ENCODE results near the gene SLC22A6. TPM values are rescaled to one million over a fixed set of nuclear protein-coding genes. Genes with fewer than 3 reads are reported as not detected.

Gene SLC22A6
- total RNA-seq, 1 donor from 2014 or later = not detected

- peaks cover 12% of the 10 kb centered on the region for H3K4me1 Mint-ChIP-seq
- TF ChIP-seq EZH2 (IDR thresholded peaks at IDR 0.05) (no peak), CTCF (IDR thresholded peaks at IDR 0.05) (no peak)
Observed at GRCh38 chr11:62961017-62961570, 23.7 kb downstream of the SLC22A6 start.

GRCh38 chr11:62959422-62959980, 25.3 kb downstream of the SLC22A6 start:
- Histone ChIP-seq H3K4me3 (no peak overlapping the region), H2AFZ (replicated peaks) (no peak overlapping the region), H3K9me3 (ENCODE audit: low read depth) (no peaks in the 10 kb centered on the region), H3K27me3 (no peaks in the 10 kb centered on the region), H3K9ac (no peak overlapping the region), H3F3A (ENCODE audit: low read depth) (no peaks in the 10 kb centered on the region), H3K4me1 (peaks cover 7% of the 10 kb centered on the region), H3K79me2 (ENCODE audit: low read depth) (no peaks in the 10 kb centered on the region), H3K4me2 (no peak overlapping the region), H4K20me1 (ENCODE audit: low read depth) (no peaks in the 10 kb centered on the region), H3K27ac (no peak overlapping the region), H3K36me3 (no peaks in the 10 kb centered on the region)
- TF ChIP-seq CTCF (IDR thresholded peaks at IDR 0.05) (no peak), EZH2 (IDR thresholded peaks at IDR 0.05) (no peak), EZH2phosphoT487 (IDR thresholded peaks at IDR 0.05) (no peak)
- Mint-ChIP-seq H3K27ac (peak overlapping the region; percentile 32), H3K9me3 (no peaks in the 10 kb centered on the region), H3K27me3 (ENCODE audit: insufficient read depth, low read depth) (peaks cover 9% of the 10 kb centered on the region), H3K4me1 (peaks cover 12% of the 10 kb centered on the region), H3K4me3 (no peak overlapping the region), H3K36me3 (no peaks in the 10 kb centered on the region)
- no peak for DNase-seq (ENCODE audit: low spot score)

More at GRCh38 chr11:62961017-62961570, 23.7 kb downstream of the SLC22A6 start:
- peaks cover 7% of the 10 kb centered on the region for H3K4me1 ChIP-seq
- H3K9ac ChIP-seq = no peak overlapping the region
- H3K27me3 ChIP-seq = no peaks in the 10 kb centered on the region
- H3K9me3 ChIP-seq (ENCODE audit: low read depth) = no peaks in the 10 kb centered on the region
- no peak for DNase-seq (ENCODE audit: low spot score)
- peaks cover 4% of the 10 kb centered on the region for H3K27me3 Mint-ChIP-seq (ENCODE audit: insufficient read depth, low read depth)
- no peak overlapping the region for H2AFZ ChIP-seq (replicated peaks)
- H3K4me3 ChIP-seq = no peak overlapping the region
- no peak overlapping the region for H3K4me2 ChIP-seq
- no peaks in the 10 kb centered on the region for H3K36me3 ChIP-seq
- no peaks in the 10 kb centered on the region for H3K79me2 ChIP-seq (ENCODE audit: low read depth)
- H4K20me1 ChIP-seq (ENCODE audit: low read depth) = no peaks in the 10 kb centered on the region
- no peak overlapping the region for H3K27ac ChIP-seq
- no peaks in the 10 kb centered on the region for H3F3A ChIP-seq (ENCODE audit: low read depth)
- H3K27ac Mint-ChIP-seq = no peak overlapping the region
- H3K9me3 Mint-ChIP-seq = no peaks in the 10 kb centered on the region
- no peaks in the 10 kb centered on the region for H3K36me3 Mint-ChIP-seq
- no peak overlapping the region for H3K4me3 Mint-ChIP-seq

- Histone ChIP-seq H3K9ac (no peak overlapping the region), H2AFZ (replicated peaks) (peak overlapping the region; percentile 9), H4K20me1 (ENCODE audit: low read depth) (no peaks in the 10 kb centered on the region), H3K4me3 (no peak overlapping the region), H3K79me2 (ENCODE audit: low read depth) (no peaks in the 10 kb centered on the region), H3K4me1 (peaks cover 7% of the 10 kb centered on the region), H3K9me3 (ENCODE audit: low read depth) (no peaks in the 10 kb centered on the region), H3F3A (ENCODE audit: low read depth) (no peaks in the 10 kb centered on the region), H3K27me3 (no peaks in the 10 kb centered on the region), H3K4me2 (no peak overlapping the region), H3K27ac (no peak overlapping the region), H3K36me3 (no peaks in the 10 kb centered on the region)
- peaks cover 9% of the 10 kb centered on the region for H3K27me3 Mint-ChIP-seq (ENCODE audit: insufficient read depth, low read depth)
- H3K27ac Mint-ChIP-seq = peak overlapping the region; percentile 32
- DNase-seq (ENCODE audit: low spot score) = no peak
- H3K9me3 Mint-ChIP-seq = no peaks in the 10 kb centered on the region
- H3K4me3 Mint-ChIP-seq = no peak overlapping the region
- peaks cover 12% of the 10 kb centered on the region for H3K4me1 Mint-ChIP-seq
- no peak for TF ChIP-seq CTCF (IDR thresholded peaks at IDR 0.05)
- TF ChIP-seq EZH2phosphoT487 (IDR thresholded peaks at IDR 0.05) = no peak
- TF ChIP-seq EZH2 (IDR thresholded peaks at IDR 0.05) = no peak
- no peaks in the 10 kb centered on the region for H3K36me3 Mint-ChIP-seq
Observed at GRCh38 chr11:62958547-62959421, 26.0 kb downstream of the SLC22A6 start.
